Ishikawa (cell line): ENCODE results near the gene SLCO1B3.

Experiments used
- EGR1 ChIP-seq: IDR thresholded peaks from 2 replicates; pipeline ENCODE4 v1.6.1; 2012
- EP300 ChIP-seq: IDR thresholded peaks from 2 replicates; pipeline ENCODE4 v1.6.1; 2012; ENCODE audit warnings: borderline replicate concordance
- FOXM1 ChIP-seq: IDR thresholded peaks from 2 replicates; pipeline ENCODE4 v1.6.1; 2012; ENCODE audit warnings: low read depth, borderline replicate concordance
- NFIC ChIP-seq: IDR thresholded peaks from 2 replicates; pipeline ENCODE4 v1.6.1; 2012
- RAD21 ChIP-seq: IDR thresholded peaks from 2 replicates; pipeline ENCODE4 v1.6.1; 2012; ENCODE audit warnings: low read depth
- REST ChIP-seq: IDR thresholded peaks from 2 replicates; pipeline ENCODE4 v1.6.1; 2012; ENCODE audit warnings: low read depth, mild to moderate bottlenecking
- TAF1 ChIP-seq: IDR thresholded peaks from 2 replicates; pipeline ENCODE4 v1.6.1; 2012; ENCODE audit warnings: low read depth, mild to moderate bottlenecking
- TCF12 ChIP-seq: IDR thresholded peaks from 2 replicates; pipeline ENCODE4 v1.6.1; 2012; ENCODE audit warnings: low read depth
- TEAD4 ChIP-seq: IDR thresholded peaks from 2 replicates; pipeline ENCODE4 v1.6.1; 2012
- YY1 ChIP-seq: IDR thresholded peaks from 2 replicates; pipeline ENCODE4 v1.6.1; 2012; ENCODE audit warnings: low read depth
- TF ChIP-seq, protein P1 (sequence below): IDR thresholded peaks from 2 replicates; pipeline ENCODE4 v1.6.1; 2012
- TF ChIP-seq, protein P2 (sequence below): IDR thresholded peaks from 2 replicates; pipeline ENCODE4 v1.6.1; 2012

DNA sequence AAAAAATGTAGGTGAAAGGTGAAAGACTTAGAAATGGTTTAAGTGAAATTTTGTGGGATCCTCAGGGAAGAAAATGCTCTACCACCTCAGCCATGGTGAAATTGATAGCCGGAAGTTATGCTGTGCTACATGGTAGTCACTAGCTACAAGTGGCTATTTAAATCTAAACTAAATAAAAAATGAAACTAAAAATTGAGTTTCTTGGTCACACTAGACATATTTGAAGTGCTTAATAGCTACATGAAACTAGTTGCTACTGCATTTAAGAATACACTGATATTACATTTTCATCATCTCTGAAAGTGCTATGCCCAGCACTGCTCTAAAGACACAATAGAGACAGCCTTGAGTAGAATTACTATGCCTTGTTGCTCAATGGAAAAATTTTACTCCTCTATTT, 10.3 kb upstream of the SLCO1B3 start:
- TF ChIP-seq TAF1 (no peak), EGR1 (no peak), TCF12 (no peak), NFIC (no peak), REST (no peak), RAD21 (no peak), FOXM1 (no peak), TEAD4 (no peak), EP300 (no peak), YY1 (no peak)
- TF ChIP-seq, protein P1, sequence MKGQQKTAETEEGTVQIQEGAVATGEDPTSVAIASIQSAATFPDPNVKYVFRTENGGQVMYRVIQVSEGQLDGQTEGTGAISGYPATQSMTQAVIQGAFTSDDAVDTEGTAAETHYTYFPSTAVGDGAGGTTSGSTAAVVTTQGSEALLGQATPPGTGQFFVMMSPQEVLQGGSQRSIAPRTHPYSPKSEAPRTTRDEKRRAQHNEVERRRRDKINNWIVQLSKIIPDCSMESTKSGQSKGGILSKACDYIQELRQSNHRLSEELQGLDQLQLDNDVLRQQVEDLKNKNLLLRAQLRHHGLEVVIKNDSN = no peak
- TF ChIP-seq, protein P2, sequence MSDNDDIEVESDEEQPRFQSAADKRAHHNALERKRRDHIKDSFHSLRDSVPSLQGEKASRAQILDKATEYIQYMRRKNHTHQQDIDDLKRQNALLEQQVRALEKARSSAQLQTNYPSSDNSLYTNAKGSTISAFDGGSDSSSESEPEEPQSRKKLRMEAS = no peak
